HG02798 (cell line): ENCODE measurements around the gene ANO9.

Experiments used
- ATAC-seq: cut with Tn5 transposase; IDR thresholded peaks from one replicate; pipeline ENCODE4 v1.9.1; 2021; ENCODE audit warnings: mild to moderate bottlenecking; ENCODE audit not compliant: unreplicated experiment, poor library complexity

ANO9 gene

GRCh38 chr11:375065-376025, 66.5 kb downstream of the ANO9 start:
- no peak for ATAC-seq

GRCh38 chr11:373716-374551, 67.9 kb downstream of the ANO9 start:
- no peak for ATAC-seq

- no peak for ATAC-seq
Observed at GRCh38 chr11:372809-373715, 68.7 kb downstream of the ANO9 start.

- ATAC-seq = no peak
Observed at GRCh38 chr11:371716-372590, 69.9 kb downstream of the ANO9 start.

DNA sequence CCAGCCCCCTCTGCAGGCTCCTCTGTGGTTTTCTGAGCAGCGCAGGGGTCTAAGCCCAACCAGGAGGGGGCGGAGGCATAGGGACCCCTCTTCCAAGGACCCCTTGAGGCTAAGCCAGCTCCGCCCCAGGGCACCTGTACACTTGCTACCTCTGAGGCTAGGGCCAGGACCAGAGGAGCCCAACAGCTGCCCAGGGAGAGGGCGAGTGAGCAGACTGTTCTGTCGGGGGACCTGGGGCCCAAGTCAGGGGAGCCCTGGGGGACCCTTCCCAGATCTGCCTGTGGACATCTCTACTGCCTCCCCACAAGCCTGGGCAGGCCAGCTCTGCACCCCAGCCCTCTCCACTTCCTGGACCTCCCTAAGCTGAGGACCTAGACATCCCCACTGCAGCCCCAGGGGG, 70.8 kb downstream of the ANO9 start:
- ATAC-seq = no peak

GRCh38 chr11:370070-370941, 71.5 kb downstream of the ANO9 start:
- ATAC-seq = no peak

DNA sequence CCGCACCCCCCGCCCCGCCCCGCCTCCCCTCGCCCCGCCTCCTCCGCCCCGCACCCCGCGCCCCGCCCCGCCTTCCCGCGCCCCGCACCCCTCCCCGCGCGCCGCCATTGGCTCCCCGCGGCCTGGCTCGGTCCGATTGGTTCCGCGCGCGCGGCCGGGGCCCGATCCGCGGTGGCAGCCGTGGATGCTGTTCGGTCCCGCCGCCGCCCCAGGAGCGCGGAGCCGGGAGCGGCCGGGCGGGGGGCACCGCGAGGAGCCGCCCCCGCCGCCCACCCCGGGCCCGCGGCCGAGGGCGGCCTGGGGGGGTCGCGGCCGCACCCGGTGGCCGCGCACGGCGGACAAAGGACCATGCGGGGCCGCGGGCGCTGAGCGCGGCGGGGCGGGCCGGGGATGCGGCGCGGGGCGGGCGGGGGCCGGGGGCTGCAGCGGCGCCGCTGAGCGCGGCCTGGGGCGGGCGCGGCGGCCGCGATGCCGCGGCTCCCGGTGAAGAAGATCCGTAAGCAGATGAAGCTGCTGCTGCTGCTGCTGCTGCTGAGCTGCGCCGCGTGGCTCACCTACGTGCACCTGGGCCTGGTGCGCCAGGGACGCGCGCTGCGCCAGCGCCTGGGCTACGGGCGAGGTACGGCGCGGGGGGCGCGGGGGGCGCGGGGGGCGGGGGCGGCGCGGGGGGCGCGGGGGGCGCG, 72.3 kb downstream of the ANO9 start, which contains the start of gene B4GALNT4:
Gene B4GALNT4, plus strand, starts transcription at position 164 of the 683 bp plus-strand sequence. Its CDS starts 305 bp downstream, at position 469.
- ATAC-seq = no peak

DNA sequence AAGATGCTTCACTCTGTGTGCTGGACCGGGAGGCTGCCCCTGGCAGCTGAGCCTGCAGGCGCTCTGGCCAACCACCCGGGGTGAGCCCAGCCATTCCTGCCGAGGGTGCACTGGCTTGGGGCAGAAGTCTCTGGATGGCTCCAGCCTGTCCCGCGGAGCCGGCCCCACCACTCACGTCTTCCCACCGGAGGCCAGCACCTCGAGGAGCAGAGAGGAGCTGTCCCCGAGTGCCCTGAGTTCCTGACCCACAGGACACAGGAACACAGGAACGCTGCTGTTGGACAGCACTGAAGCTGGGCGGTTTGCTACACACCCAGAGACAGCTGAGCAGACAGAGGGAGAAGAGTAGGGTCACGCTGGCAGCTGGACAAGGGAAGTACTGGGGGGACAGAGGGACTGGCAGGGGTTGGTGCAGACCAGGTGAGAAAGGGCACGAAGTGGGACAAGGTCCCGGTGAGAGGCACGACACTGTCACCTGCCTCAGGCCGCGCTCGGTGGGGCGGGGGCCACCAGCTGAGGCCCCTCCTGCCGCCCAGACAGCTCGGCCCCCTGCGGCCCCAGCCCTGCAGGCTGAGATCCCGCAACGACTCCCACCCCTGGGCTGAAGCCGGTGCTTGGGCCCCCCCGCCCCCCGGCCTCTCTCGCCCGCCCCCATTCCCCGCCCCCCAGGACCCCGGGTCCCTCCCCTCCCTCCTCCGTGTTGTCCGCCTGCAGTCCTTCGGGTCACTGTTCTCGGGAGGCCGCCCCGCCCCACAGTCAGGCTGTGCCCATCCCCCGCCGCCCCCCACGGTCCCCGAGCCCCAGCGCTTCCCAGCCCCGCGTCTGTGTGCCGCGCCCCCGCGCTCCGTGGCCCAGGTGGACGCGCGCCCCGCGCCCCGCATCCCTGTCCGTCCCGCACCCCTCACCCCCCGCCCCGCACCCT, 73.1 kb downstream of the ANO9 start:
- ATAC-seq = no peak

GRCh38 chr11:367956-368413, 73.8 kb downstream of the ANO9 start:
- ATAC-seq = no peak
